SK-N-SH (cell line): ENCODE measurements around the gene IFNA4. TPM values are rescaled to one million over a fixed set of nuclear protein-coding genes. Genes with fewer than 3 reads are reported as not detected.

Experiments
- CTCF ChIA-PET: fragments of 300-600, 350-600 bp; formaldehyde crosslinking; extraction: SDS; loops from one replicate; lab custom pipeline; 2021; lab: Yijun Ruan, JAX
- POLR2A ChIA-PET: fragments of 350-600 bp; sonication (Branson Sonifier 250); formaldehyde crosslinking; extraction: SDS; loops from one replicate; lab custom pipeline; 2020; ENCODE audit warnings: antibody characterized with exemption, inconsistent platforms; lab: Yijun Ruan, JAX
- DNase-seq: peaks from one replicate; pipeline ENCODE4 v3.0.0; 2012
- H2AFZ ChIP-seq: fragments of 200-600 bp; sonication (generic); 2 replicates; pipeline ENCODE4 v1.8.1; 2016; ENCODE audit warnings: antibody characterized with exemption, mild to moderate bottlenecking, low read depth
- H3F3A ChIP-seq: fragments of 200-600 bp; sonication (generic); replicated peaks from 2 replicates; pipeline ENCODE3; 2016; ENCODE audit warnings: antibody characterized with exemption, mild to moderate bottlenecking; ENCODE audit not compliant: insufficient read depth
- H3K27ac ChIP-seq, 2 experiments: fragments of 200-500 bp in 1 of 2; fragments of 200-600 bp in 1 of 2; sonication (Bioruptor generic) in 1 of 2; sonication (generic), shearing (Covaris generic) in 1 of 2; 2 replicates each; pipeline versions ENCODE4 v1.5.1 to v1.6.1; 2014 to 2016; ENCODE audit warnings: low read depth in 2 of 2, inconsistent platforms in 1 of 2, low read length in 1 of 2, mild to moderate bottlenecking in 1 of 2, mixed read lengths in 1 of 2
- H3K27me3 ChIP-seq: fragments of 200-600 bp; sonication (generic), shearing (Covaris generic); 2 replicates; pipeline ENCODE4 v1.6.1; 2016; ENCODE audit warnings: mixed run types; ENCODE audit not compliant: insufficient read depth
- H3K36me3 ChIP-seq, 2 experiments: fragments of 200-500 bp in 1 of 2; fragments of 200-600 bp in 1 of 2; sonication (Bioruptor generic) in 1 of 2; sonication (generic) in 1 of 2; replicated peaks in 1 of 2; 2 replicates each; pipeline versions ENCODE3 to v1.5.1; 2014 to 2016; ENCODE audit warnings: low read length in 1 of 2, mild to moderate bottlenecking in 1 of 2; ENCODE audit not compliant: insufficient read depth in 2 of 2, control insufficient read depth in 1 of 2
- H3K4me1 ChIP-seq, 2 experiments: fragments of 200-500 bp in 1 of 2; fragments of 200-600 bp in 1 of 2; sonication (Bioruptor generic) in 1 of 2; sonication (generic), shearing (Covaris generic) in 1 of 2; 2 replicates each; pipeline versions ENCODE4 v1.5.1 to v1.6.1; 2014 to 2016; ENCODE audit warnings: low read depth in 1 of 2, low read length in 1 of 2, mixed run types in 1 of 2; ENCODE audit not compliant: insufficient read depth in 2 of 2, control insufficient read depth in 1 of 2
- H3K4me2 ChIP-seq: fragments of 200-600 bp; sonication (generic), shearing (Covaris generic); 2 replicates; pipeline ENCODE4 v1.6.1; 2017; ENCODE audit warnings: mixed run types
- H3K4me3 ChIP-seq, 2 experiments: fragments of 200-500 bp in 1 of 2; fragments of 200-600 bp in 1 of 2; sonication (Bioruptor generic) in 1 of 2; sonication (generic), shearing (Covaris generic) in 1 of 2; 2 replicates each; pipeline versions ENCODE4 v1.5.1 to v1.8.1; 2014 to 2016; ENCODE audit warnings: low read depth in 2 of 2, inconsistent platforms in 1 of 2, low read length in 1 of 2, mild to moderate bottlenecking in 1 of 2, mixed read lengths in 1 of 2, moderate library complexity in 1 of 2
- H3K79me2 ChIP-seq: fragments of 200-600 bp; sonication (generic); 2 replicates; pipeline ENCODE4 v1.8.1; 2017; ENCODE audit warnings: mild to moderate bottlenecking; ENCODE audit not compliant: insufficient read depth
- H3K9ac ChIP-seq: fragments of 200-600 bp; sonication (generic); 2 replicates; pipeline ENCODE4 v1.6.1; 2017; ENCODE audit warnings: mixed run types
- H3K9me2 ChIP-seq: fragments of 200-600 bp; sonication (generic); 2 replicates; pipeline ENCODE4 v1.6.1; 2017; ENCODE audit warnings: mixed run types
- H3K9me3 ChIP-seq: fragments of 200-600 bp; sonication (generic); 2 replicates; pipeline ENCODE4 v1.6.1; 2017; ENCODE audit warnings: mixed run types, mild to moderate bottlenecking, moderate library complexity
- H4K20me1 ChIP-seq: fragments of 200-600 bp; sonication (generic); 2 replicates; pipeline ENCODE4 v1.6.1; 2017; ENCODE audit warnings: mild to moderate bottlenecking, mixed run types; ENCODE audit not compliant: insufficient read depth
- CHD2 ChIP-seq: fragments of 150-350 bp; IDR thresholded peaks from 2 replicates; pipeline ENCODE4 v1.6.1; 2018; ENCODE audit warnings: low read length; ENCODE audit not compliant: partially characterized antibody
- GABPA ChIP-seq: IDR thresholded peaks from 2 replicates; pipeline ENCODE4 v1.4.0; 2012; ENCODE audit warnings: low read depth, mild to moderate bottlenecking
- MEF2A ChIP-seq: IDR thresholded peaks from 2 replicates; pipeline ENCODE4 v1.4.0; 2012; ENCODE audit warnings: low read depth, borderline replicate concordance
- MXI1 ChIP-seq: IDR thresholded peaks from 2 replicates; pipeline ENCODE4 v1.6.1; 2012; ENCODE audit warnings: mild to moderate bottlenecking, low read depth, low read length, improper control_type of control experiment
- NFIC ChIP-seq: IDR thresholded peaks from 2 replicates; pipeline ENCODE4 v1.4.0; 2012; ENCODE audit warnings: borderline replicate concordance
- RCOR1 ChIP-seq: fragments of 150-350 bp; IDR thresholded peaks from 2 replicates; pipeline ENCODE4 v1.6.1; 2017; ENCODE audit warnings: antibody characterized with exemption, low read length
- RFX5 ChIP-seq: IDR thresholded peaks from 2 replicates; pipeline ENCODE4 v1.6.1; 2012; ENCODE audit warnings: mild to moderate bottlenecking, improper control_type of control experiment, low read length
- SMC3 ChIP-seq: IDR thresholded peaks from 2 replicates; pipeline ENCODE4 v1.6.1; 2012; ENCODE audit warnings: low read depth, low read length, improper control_type of control experiment
- USF1 ChIP-seq: IDR thresholded peaks from 2 replicates; pipeline ENCODE4 v1.4.0; 2012; ENCODE audit warnings: low read depth, borderline replicate concordance
- WGBS: methylation state at CpG from one replicate; pipeline ENCODE4 v1.1.6; 2017; ENCODE audit warnings: low lambda C conversion rate; 5-methylcytosine and 5-hydroxymethylcytosine counted together
- polyA plus RNA-seq, 3 experiments: library from polyadenylated mRNA; depleted of rRNA; stranded (reverse); fragments of >200 nt; gene quantifications; 2 replicates each; pipeline ENCODE4 v1.2.3, GENCODE V29; 2012
- small RNA-seq, 7 experiments: library from RNA; depleted of rRNA; stranded (forward); fragments of <200 nt; gene quantifications; one replicate each; pipeline ENCODE3, GENCODE V24; 2012

Gene IFNA4
- polyA plus RNA-seq, 1 of the 3 experiments (the other 2 are of a cell fraction) = not detected

GRCh38 chr9:21137020-21137419 lies 50.4 kb downstream of the IFNA4 start:
- H3K4me1 ChIP-seq = no peaks in the 10 kb centered on the region
- ChIA-PET CTCF (no interaction called here), POLR2A (no interaction called here)
- H2AFZ ChIP-seq = no peak overlapping the region
- no peaks in the 10 kb centered on the region for H3K9me2 ChIP-seq
- no peaks in the 10 kb centered on the region for H3K27me3 ChIP-seq
- H3K4me3 ChIP-seq = no peak overlapping the region
- H3K4me2 ChIP-seq = no peak overlapping the region
- H3K9me3 ChIP-seq = no peaks in the 10 kb centered on the region
- H3F3A ChIP-seq = no peaks in the 10 kb centered on the region
- H3K36me3 ChIP-seq = no peaks in the 10 kb centered on the region
- no peak overlapping the region for H3K27ac ChIP-seq
- H4K20me1 ChIP-seq = no peaks in the 10 kb centered on the region
- H3K79me2 ChIP-seq = no peaks in the 10 kb centered on the region
- no peak for DNase-seq
- TF ChIP-seq SMC3 (no peak), MXI1 (no peak), USF1 (no peak), GABPA (no peak), MEF2A (no peak), RFX5 (no peak), RCOR1 (no peak), CHD2 (no peak), NFIC (no peak)
- no peak overlapping the region for H3K9ac ChIP-seq
- WGBS = 71% methylated on average over 1 of the region's 1 CpG

Small RNA genes lying within 50 kb of the gene (small RNA-seq; reads per million reads assigned to genes)
- 0 reads per million in 7 experiments for gene RF00019

Other genes with a start within 250 kb of the IFNA4 start
- under 0.01 TPM in 1 of 2 replicates, not detected in the other for gene HACD4, start 155.9 kb downstream of the IFNA4 start, polyA plus RNA-seq (2012; rRNA removed)
- gene IFNB1, start 109.6 kb downstream of the IFNA4 start, polyA plus RNA-seq (2012; rRNA removed) = not detected in 2 replicates
- gene IFNW1, start 45.8 kb downstream of the IFNA4 start, polyA plus RNA-seq (2012; rRNA removed) = not detected in 2 replicates
- gene IFNA21, start 20.9 kb downstream of the IFNA4 start, polyA plus RNA-seq (2012; rRNA removed) = not detected in 2 replicates
- gene IFNA7, start 14.6 kb upstream of the IFNA4 start, polyA plus RNA-seq (2012; rRNA removed) = not detected in 2 replicates
- not detected in 2 replicates for gene IFNA10, start 19.6 kb upstream of the IFNA4 start, polyA plus RNA-seq (2012; rRNA removed)
- gene IFNA16, start 29.7 kb upstream of the IFNA4 start, polyA plus RNA-seq (2012; rRNA removed) = not detected in 2 replicates
- not detected in 2 replicates for gene IFNA17, start 40.6 kb upstream of the IFNA4 start, polyA plus RNA-seq (2012; rRNA removed)
- gene IFNA14, start 52.4 kb upstream of the IFNA4 start, polyA plus RNA-seq (2012; rRNA removed) = not detected in 2 replicates
- not detected in 2 replicates for gene IFNA5, start 117.7 kb upstream of the IFNA4 start, polyA plus RNA-seq (2012; rRNA removed)
- gene KLHL9, start 147.8 kb upstream of the IFNA4 start, polyA plus RNA-seq (2012; rRNA removed) = 6.8 and 8.8 TPM in 2 replicates
- gene IFNA6, start 163.3 kb upstream of the IFNA4 start, polyA plus RNA-seq (2012; rRNA removed) = not detected in 2 replicates
- gene IFNA13, start 180.5 kb upstream of the IFNA4 start, polyA plus RNA-seq (2012; rRNA removed) = not detected in 2 replicates
- gene IFNA2, start 197.8 kb upstream of the IFNA4 start, polyA plus RNA-seq (2012; rRNA removed) = not detected in 2 replicates
- gene IFNA8, start 221.5 kb upstream of the IFNA4 start, polyA plus RNA-seq (2012; rRNA removed) = not detected in 2 replicates